ENCODE data around the gene PRKCB.

PRKCB gene

GRCh38 chr16:24138575-24138974 lies 302.8 kb downstream of the PRKCB start:
- no peak for DNase-seq (ENCODE audit: low read depth)
- H3K4me3 ChIP-seq (ENCODE audit: low read depth, low read length), result no peak overlapping the region
- no peak for TF ChIP-seq CTCF (IDR thresholded peaks at IDR 0.05; ENCODE audit: control insufficient read depth, extremely low read depth, insufficient read depth)

GRCh38 chr16:24139282-24139681 lies 303.5 kb downstream of the PRKCB start:
- TF ChIP-seq CTCF (IDR thresholded peaks at IDR 0.05; ENCODE audit: control insufficient read depth, extremely low read depth, insufficient read depth), result no peak
- no peak overlapping the region for H3K4me3 ChIP-seq (ENCODE audit: low read depth, low read length)
- no peak for DNase-seq (ENCODE audit: low read depth)

GRCh38 chr16:24140730-24141129 lies 304.9 kb downstream of the PRKCB start:
- no peak for DNase-seq (ENCODE audit: low read depth)
- no peak overlapping the region for H3K4me3 ChIP-seq (ENCODE audit: low read depth, low read length)
- TF ChIP-seq CTCF (IDR thresholded peaks at IDR 0.05; ENCODE audit: control insufficient read depth, extremely low read depth, insufficient read depth), result no peak

- TF ChIP-seq CTCF (IDR thresholded peaks at IDR 0.05; ENCODE audit: control insufficient read depth, extremely low read depth, insufficient read depth), result no peak
- no peak for DNase-seq (ENCODE audit: low read depth)
- no peak overlapping the region for H3K4me3 ChIP-seq (ENCODE audit: low read depth, low read length)
Observed at GRCh38 chr16:24141466-24141865, 305.7 kb downstream of the PRKCB start.

GRCh38 chr16:24141917-24142316 lies 306.1 kb downstream of the PRKCB start:
- no peak for TF ChIP-seq CTCF (IDR thresholded peaks at IDR 0.05; ENCODE audit: control insufficient read depth, extremely low read depth, insufficient read depth)
- no peak for DNase-seq (ENCODE audit: low read depth)
- H3K4me3 ChIP-seq (ENCODE audit: low read depth, low read length), result no peak overlapping the region

GRCh38 chr16:24145927-24146326 lies 310.1 kb downstream of the PRKCB start:
- no peak overlapping the region for H3K4me3 ChIP-seq (ENCODE audit: low read depth, low read length)
- TF ChIP-seq CTCF (IDR thresholded peaks at IDR 0.05; ENCODE audit: control insufficient read depth, extremely low read depth, insufficient read depth), result no peak
- no peak for DNase-seq (ENCODE audit: low read depth)

- DNase-seq (ENCODE audit: low read depth), result no peak
- no peak for TF ChIP-seq CTCF (IDR thresholded peaks at IDR 0.05; ENCODE audit: control insufficient read depth, extremely low read depth, insufficient read depth)
- no peak overlapping the region for H3K4me3 ChIP-seq (ENCODE audit: low read depth, low read length)
Observed at GRCh38 chr16:24146518-24146917, 310.7 kb downstream of the PRKCB start.

Measured in LNCaP clone FGC (cell line).